CD4-positive, alpha-beta T cell treated with Interleukin-17A for 1 hour (primary cell): ENCODE results near the gene AURKA.
"Not testable (repeated sequence)": the region's sequence is repeated elsewhere in the genome, so short reads cannot be mapped to it uniquely, and the experiment has no call there.

Source experiments
- DNase-seq: peaks from one replicate; pipeline ENCODE4 v3.0.0-alpha.2; 2020

Gene AURKA

DNA sequence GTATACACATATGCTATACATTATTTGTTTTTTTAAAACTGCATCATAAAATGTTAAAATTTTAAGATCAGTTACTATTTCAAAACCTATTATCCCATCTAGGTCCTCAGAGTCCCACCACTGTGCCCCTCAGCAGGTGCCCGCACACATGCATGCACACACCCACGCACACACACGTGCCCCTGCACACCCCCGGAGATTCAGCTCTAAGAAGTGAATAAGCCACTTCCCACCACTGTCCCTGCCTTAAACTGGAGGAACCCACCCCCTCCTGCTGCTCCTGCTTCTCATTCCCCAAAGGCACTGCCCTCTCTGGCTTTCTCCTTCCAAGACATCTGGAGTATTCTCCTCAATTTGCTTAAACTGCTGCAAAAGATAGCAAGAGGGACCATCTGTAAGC, 38.7 kb downstream of the AURKA start:
- no peak for DNase-seq

DNA sequence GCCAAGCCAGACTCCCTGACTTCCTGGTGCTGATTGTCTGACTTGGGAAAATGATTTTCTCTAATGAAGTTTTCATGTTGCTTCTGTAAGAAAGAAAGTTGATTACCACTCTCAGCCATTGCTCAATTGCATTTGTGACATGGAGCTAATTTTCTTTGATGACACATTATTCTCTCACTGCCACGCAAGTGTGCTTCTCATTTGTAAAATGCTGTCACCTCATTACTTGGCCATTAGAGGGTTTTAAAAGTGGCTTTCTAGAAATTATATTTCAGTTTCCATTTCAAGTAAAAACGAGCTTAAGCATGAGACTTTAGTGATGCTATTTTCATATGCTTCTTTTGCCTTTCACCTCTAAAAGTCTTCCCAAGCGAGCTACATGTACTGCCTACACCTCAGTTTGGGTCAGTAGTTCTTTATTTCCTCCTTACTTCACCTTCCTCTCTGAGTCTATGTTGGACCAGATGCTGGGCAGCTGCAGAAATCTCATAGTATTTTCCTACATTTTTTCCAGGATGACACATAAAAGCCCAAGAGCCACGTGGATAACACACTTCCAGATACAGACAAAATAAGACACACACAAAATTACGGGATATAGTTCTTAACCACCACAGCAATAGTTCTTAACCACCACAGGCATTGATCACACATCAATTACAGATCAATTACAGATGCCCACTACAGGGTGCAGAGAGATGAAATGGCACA, 39.5 kb downstream of the AURKA start:
- no peak for DNase-seq

DNA sequence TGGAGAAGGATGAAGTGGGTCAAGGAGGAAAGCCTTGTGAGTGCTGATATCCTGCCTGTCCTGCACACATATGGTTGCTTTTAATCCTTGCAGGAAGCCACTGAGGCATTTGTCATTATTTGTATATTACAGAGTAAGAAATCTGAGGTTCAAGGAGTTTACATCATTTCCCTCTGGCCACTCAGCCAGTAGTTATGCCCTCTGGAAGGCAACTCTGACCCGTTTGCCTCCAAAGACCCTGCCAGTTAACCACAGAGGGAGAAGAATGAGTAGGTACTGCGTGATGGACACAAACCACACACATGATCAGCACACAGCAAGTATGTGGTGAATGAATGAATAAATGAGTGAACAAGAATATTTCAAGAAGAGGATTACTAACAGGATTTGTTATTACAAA, 41.2 kb downstream of the AURKA start:
- DNase-seq = no peak

DNA sequence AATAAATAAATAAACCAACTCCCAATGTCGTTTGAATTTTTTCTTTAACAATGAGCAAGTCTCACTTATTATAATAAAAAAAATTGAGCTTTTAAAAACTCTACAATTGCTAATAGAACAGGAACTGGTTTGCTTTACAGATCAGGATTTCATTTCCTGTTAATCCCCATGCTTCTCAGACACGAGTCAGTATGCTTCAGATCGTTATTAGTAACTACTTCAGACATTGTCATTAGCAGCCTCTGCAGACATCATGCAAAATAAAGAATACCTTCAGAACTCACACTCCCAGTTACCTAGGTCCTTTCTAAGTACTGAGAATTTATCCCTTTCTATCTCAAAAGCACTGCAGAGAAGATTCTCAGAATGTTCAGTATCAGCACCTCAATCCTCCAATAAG, 43.3 kb downstream of the AURKA start:
- no peak for DNase-seq

DNA sequence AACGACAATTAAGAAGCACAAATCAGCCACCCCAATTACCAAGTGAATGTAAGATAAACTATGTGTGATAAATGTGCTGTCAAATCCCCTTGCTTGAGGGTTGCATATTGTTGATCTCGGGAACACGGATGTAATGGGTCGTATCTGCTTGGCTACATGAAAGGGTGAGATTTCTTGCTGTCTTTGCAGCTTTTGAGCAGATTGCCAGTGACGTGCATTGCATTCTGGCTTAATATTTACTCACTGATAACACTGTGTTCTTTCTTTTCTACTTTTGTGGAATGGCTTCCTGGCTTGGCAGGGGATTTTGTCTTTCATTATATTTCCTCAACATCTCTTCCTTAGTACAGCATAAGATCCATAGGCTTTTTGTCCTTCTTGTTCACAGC, 43.7 kb downstream of the AURKA start:
- DNase-seq = no peak

DNA sequence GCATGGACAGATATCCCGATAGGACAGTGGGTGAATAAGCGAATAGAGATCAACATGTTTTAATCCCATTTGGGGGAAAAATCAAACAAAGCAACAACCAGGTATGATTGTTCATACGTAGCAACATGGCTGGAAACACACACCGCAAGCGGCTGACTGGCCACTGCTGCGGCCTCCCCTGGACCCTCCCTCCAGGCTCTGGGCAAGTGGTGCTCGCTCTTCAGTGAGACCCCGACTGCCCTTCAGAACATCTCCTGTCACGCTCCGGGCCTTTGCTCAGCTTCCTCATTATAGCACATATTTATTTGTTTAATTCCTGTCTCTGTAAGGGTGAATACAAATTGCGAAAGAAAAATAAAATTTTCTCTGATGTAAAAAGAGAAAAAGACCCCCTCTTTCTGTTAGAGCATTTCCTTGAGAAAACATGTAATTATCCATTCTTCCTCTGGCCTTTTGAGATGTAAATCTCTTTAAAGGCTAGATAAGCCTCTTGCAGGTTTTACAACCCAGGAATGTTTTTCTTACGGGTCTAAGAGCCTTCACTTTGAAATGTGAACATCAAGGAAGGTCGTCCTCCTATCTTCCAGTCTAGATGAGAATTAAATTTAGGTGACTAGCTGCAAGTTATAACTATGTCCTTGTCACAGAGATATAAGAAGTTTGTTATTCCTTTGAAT, 44.2 kb downstream of the AURKA start:
- no peak for DNase-seq

DNA sequence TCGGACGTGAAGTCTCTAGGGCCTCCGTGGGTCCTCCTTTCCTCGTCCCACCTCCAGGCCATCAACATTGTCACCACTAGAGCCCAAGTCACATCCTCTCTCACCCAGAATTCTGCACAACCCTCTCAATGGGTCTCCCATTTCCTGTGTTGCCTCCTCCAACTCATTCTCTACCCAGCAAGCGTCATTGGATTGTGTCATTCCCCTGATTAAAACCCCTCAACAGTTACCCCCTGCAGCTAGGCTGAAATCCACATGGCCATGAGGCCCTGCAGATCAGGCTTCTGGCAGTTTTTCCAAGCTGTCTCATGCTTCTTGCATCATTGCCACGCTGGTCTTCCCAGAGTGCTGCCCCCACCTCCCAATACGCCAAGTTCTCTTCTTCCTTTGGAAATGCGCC, 46.1 kb downstream of the AURKA start:
- no peak for DNase-seq

DNA sequence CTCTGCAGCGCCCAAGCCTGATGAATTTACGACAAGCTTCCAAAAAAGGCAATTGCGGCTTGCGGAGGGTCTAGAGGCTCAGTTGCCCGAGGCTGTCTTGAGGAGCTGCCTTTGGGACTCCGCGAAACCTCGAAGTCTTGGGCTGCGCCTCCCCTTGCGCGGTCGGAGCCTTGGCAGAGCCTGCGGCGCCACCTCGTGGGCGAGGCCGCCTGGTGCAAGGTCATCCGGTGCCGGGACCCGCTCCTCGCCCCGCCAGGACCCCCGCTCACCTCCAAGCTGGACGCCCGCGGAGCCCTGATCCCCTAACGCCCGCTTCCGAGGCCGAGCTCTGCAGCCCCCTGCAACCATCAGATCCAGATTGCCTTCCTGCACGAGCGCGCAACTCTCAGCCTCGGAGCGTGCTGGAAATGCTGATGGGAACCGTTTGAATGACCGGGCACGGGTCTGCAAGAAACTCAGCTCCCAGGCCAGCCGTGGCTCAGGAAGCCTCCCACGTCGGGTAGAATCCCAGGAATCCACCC, 48.1 kb downstream of the AURKA start:
- DNase-seq = peak; percentile 10

DNA sequence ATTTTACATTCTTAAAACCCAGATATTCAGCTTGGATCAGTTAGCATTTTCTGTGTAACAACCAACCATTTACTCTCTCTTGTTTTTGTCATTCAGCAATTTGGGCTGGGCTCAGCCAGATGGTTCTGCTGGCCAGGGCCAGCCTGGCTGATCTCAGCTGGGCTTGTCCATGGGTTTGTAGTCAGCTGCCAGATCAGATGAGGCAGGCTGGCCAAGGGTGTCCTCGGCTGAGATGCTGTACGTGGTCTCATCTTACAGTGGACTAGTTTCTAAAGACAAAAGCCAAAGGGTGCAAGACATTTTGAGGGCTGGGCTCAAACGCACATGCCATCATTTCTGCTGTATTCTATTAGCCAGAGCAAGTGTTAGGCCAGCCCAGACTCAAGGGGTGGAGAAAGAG, 49.2 kb downstream of the AURKA start:
- DNase-seq = no peak

DNA sequence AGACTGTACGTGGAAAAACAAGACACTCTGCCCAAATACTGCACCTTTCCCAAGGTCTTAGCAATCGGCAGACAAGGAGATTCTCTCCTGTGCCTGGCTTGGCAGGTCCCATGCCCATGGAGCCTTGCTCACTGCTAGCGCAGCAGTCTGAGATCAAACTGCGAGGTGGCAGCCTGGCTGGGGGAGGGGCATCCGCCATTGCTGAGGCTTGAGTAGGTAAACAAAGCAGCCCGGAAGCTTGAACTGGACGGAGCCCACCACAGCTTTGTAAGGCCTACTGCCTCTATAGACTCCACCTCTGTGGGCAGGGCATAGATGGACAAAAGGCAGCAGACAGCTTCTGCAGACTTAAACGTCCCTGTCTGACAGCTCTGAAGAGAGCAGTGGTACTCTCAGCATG, 55.3 kb downstream of the AURKA start:
- DNase-seq = not testable (repeated sequence)

DNA sequence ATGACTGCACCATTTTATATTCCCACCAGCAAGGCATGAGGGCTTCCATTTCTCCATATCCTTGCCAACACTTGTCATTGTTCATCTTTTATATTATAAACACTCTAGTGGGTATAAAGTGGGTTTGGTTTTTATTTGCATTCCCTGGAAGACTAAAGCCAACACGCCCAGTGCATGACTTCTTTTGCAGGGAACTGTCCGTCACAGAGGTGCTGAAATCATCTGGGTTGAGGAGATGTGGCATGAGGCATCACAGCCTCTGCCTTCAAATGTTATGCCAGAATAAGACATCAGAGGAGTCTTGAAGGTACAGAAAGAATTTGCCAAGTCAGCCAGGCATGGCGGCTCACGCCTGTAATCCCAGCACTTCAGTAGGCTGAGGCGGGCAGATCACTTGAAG, 63.2 kb downstream of the AURKA start:
- DNase-seq = no peak

DNA sequence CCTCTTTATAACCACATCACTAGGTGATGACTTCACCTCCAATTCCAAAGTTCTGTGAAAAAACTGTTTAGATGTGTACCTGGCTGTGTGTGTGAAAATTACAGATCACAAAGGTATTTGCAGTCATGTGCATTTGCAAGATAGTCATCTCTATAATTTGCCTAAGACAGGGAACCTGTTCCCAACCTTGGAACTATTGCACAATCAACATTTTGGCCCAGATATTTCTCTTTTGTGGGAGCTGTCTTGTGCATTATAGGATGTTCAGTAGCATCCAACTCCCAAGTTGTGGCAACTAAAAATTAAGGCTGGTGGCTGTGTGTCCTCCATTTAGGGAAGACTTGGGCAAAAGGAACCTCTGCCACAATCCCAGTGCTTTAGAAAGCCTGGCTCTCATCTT, 67.2 kb downstream of the AURKA start:
- DNase-seq = no peak

DNA sequence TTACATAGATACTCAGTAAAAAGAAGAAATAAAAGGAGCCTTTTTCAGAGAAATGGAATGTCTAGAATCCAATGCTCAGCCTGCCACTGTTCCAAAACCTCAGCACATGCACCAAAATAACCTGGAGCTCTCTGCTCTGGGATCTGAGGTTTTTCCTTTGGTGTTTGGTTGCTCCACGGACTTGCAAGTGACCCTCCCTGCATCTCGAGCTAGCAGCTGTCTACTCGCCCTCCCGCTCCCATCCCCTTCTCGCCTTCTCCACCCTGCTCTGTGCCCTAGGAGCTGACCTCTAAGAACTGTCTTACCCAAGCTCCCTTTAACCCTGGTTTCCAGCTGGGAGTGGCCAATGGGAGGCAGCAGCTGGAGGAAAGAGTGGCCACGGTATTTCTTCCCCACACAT, 68.4 kb downstream of the AURKA start:
- DNase-seq = no peak

DNA sequence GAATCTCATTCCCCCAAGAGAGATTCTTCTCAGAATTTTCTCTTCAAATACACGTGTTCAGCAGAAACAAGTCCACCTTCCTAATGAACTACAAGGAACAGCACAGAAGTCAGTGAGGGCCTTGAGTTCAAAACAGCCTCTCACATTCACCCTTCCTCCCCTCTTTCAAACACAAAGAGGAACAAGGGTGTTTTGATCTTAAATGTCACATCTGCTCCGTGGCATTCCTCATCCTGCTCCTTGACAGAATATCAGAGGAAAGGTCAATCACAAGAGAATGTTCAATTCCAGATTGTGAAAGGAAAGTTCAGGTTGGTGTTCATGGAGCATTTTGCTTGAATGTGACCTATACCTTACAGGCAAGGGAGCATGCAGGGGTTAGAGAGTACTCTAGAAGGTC, 68.8 kb downstream of the AURKA start:
- no peak for DNase-seq

DNA sequence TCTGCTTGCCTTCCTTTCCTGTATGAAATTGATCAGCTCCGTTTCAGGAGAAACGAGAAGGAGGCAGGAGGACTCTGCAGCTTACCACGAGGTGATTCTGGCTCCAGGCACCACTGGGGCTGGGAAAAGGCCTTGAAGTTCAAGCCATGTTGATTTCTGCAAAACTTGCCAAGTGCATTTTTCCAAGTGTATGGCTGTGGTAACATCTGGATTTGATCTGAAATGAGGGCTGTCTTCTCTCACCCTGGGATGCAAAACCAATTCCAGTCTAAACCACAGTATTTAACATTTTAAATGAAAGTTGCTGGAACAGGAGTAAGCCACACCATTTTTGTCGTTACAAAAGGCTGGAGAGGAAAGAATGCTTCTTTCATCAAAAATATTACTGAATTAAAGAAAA, 69.3 kb downstream of the AURKA start:
- no peak for DNase-seq
